NK-92 (cell line): Measurements from ENCODE around the gene ZNF644.
"Not testable (repeated sequence)": the region's sequence is repeated elsewhere in the genome, so short reads cannot be mapped to it uniquely, and the experiment has no call there.

Experiments used
- DNase-seq: peaks from one replicate; lab custom pipeline; 2025; ENCODE audit not compliant: unreplicated experiment; lab: John Stamatoyannopoulos, UW

ZNF644 gene

DNA sequence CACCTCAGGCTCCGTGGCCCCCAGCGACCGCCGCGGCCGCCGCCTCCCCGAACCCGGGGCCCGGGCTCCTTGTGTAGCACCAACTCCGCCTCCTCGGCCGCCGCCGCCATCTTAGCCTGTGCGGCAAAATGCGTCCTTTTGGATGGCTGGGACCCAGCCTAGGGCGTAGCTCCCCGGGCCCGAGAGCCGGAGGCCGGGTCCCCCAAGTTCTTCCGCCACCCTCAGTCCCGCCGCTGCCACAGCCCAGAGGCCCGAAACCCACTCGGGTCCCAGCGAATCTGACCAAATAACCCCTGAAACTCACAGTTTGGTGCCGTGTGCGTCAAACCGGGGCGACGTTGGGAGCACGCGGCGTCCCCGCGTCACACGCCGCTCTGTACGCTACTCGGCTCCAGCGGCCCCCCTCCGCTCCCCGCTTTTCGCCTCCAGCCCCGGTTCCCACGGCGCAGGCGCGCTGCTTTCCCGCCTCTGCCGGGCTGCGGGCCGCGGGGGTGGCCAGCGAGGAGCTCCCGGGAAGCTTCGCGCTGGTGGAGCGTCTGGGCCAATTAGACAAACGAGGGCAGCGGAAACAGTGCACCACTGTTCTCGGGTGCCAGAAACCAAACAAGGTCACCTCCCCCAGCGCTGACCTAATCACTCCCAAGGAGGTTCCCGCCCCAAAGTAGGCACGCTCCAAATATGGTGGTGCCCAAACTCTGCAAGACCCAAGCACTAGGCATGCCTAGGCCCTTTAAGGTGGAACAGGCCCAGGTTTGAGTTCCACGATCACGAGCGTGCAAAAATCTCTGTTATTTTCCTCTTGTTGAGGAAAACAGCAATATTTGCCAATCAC, at the start of gene ZNF644:
ZNF644 (minus strand) TSS at position 350 of the 832 bp plus-strand sequence. CDS start 39,682 bp downstream, outside the sequence.
- DNase-seq: peak; percentile 34

GRCh38 chr1:91070298-91070697, 48.5 kb upstream of the ZNF644 start:
- DNase-seq: no peak

- no peak for DNase-seq
Observed at GRCh38 chr1:91066538-91066937, 44.7 kb upstream of the ZNF644 start.

DNA sequence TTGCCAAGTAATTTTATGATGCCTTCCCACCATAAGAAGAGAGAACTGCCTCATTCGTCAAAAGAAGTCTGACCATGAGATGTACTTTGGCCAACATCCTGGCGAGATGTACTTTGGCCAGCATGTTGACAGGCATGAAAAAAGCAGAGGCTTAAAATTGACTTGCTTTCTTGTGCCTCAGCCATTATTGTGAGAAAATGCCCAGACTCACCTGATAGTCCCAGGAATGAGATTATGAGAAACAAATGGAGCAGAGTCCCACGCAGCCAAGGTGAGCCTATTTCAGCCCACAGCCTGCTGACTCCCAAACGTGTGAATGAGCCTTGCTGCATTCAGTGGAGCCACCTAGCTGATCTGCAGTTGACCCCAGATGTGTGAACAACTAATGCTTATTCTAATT, 43.5 kb upstream of the ZNF644 start:
- no peak for DNase-seq

DNA sequence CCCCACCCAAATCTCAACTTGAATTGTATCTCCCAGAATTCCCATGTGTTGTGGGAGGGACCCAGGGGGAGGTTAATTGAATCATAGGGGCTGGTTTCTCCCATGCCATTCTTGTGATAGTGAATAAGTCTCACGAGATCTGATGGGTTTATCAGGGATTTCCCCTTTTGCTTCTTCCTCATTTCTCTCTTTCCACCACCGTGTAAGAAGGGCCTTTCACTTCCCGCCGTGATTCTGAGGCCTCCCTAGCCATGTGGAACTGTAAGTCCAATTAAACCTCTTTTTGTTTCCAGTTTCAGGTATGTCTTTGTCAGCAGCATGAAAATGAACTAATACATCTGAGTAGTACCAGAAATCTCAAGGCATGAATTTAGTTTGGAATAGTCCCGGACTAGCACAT, 41.6 kb upstream of the ZNF644 start:
- DNase-seq: not testable (repeated sequence)

DNA sequence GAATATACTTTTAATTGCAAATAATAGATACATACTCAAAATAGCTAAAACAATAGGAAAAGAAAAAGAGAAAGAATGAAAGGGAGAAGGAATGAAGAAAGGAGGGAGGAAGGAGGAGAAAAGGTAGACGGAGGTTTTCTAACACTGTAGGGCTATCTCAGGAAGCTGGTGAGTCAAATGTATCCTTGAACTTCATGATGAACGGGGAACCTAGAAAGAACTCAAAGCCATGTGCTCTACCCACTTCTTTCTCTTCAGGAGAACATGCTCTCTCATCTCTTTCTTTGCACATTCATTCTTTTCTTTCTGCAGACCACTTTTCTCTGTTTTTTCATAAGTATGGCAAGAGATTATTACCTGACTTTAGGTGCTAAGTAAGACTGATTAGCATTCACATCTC, 37.3 kb upstream of the ZNF644 start:
- no peak for DNase-seq

DNA sequence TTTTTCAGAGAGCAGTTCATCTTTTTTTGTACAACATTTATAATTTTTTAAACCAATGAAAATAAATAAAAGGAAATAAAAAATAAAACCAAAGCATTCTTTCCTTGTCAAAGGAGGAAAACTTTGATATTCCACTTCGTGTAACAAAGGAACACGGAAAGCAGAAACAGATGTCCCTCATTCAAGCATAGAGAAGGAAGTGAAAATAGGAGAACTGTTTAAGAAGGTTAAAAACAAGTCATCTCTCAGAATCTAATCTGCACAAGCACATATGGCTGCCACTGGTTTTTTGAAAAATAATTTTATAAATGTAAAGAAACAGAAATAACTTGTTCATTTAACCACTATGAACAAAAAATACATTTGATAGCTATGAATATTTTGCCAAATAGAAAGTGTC, 35.9 kb upstream of the ZNF644 start:
- DNase-seq: no peak

DNA sequence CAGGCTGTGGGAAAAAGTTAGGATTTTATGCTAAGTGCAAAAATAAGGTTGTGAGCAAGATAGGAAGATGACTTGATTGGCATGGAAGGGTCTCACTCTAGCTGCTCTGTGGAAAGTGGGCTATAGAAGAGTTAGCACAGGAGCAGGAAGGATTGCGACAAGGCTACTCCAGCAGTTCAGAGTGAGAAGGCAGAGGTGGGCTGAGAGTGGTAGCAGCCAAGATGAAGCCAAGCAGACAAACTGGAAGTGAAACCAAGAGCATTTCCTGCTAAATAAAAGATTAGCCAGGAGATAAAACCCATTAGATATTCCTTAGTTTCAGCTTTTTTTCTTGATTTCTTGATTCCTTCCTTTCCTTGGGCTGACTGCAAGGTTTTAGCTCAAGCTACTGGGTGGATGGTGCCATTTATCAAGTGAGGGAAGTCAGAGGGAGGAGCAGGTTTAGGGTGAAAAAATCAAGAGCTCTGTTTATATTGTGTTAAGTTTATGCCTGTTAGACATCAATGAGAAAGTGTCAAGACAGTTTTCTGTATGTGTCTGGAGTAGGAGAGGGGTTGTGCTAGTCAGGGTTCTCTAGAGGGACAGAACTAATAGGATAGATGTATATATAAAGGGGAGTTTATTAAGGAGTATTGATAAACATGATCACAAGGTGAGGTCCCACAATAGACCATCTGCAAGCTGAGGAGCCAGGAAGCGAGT, 33.1 kb upstream of the ZNF644 start:
- DNase-seq: no peak

GRCh38 chr1:91053630-91054029, 31.8 kb upstream of the ZNF644 start:
- no peak for DNase-seq

GRCh38 chr1:91049551-91049950, 27.7 kb upstream of the ZNF644 start:
- DNase-seq: not testable (repeated sequence)

- no peak for DNase-seq
Observed at GRCh38 chr1:91046766-91047165, 24.9 kb upstream of the ZNF644 start.

DNA sequence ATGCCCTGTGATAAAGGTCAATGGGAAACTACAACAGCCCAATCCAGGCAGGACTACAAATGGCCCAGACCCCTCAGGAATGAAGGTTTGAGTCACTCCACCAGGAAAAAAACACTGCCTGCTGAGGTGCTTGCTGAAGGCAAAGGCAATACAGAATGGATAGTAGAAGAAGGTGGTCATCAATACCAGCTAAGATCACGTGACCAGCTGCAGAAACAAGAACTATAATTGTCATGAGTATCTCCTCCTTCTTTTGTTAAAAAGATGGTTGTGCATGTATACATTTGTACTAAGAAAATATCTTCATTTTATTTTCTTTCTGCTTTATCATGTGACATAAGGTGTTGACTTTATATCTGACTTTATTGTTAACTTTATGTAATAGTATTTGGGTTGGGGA, 23.4 kb upstream of the ZNF644 start:
- DNase-seq: no peak

- DNase-seq: not testable (repeated sequence)
Observed at GRCh38 chr1:91044776-91045175, 22.9 kb upstream of the ZNF644 start.

DNA sequence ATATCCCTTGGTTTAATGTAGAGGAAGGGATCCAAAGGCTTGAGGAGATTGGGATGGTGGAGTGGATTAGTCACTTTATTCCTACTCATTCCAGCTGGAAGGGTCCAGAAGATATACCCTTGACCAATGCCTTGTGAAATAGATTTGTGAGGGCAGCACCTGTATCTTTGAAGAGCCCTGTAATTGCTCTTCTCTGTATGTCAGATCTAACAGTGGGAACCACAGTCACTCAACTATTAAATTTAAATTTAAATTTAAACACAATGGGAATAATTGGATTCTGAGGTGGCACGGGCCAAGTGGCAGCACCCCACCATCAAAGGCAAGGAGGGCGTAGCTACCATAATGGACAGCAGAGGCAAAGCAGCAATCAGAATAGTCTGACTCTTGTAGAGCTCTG, 20.5 kb upstream of the ZNF644 start:
- not testable (repeated sequence) for DNase-seq

DNA sequence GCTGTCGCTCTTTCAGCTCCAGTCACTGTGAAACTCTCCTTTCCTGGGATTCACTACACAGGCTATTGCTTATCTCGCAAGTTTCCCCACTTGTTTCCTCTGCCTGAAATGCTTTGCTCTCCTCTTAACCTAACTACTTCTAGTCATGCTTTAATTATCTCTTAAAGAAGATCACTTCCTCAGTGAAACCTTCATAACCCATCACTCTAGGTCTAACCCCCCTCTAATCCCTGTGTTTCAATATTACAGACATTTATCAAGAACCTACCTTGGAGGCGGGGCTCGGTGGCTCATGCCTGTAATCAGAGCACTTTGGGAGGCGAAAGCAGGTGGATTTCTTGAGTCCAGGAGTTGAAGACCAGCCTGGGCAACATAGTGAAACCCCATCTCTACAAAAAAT, 16.7 kb upstream of the ZNF644 start:
- DNase-seq: no peak

DNA sequence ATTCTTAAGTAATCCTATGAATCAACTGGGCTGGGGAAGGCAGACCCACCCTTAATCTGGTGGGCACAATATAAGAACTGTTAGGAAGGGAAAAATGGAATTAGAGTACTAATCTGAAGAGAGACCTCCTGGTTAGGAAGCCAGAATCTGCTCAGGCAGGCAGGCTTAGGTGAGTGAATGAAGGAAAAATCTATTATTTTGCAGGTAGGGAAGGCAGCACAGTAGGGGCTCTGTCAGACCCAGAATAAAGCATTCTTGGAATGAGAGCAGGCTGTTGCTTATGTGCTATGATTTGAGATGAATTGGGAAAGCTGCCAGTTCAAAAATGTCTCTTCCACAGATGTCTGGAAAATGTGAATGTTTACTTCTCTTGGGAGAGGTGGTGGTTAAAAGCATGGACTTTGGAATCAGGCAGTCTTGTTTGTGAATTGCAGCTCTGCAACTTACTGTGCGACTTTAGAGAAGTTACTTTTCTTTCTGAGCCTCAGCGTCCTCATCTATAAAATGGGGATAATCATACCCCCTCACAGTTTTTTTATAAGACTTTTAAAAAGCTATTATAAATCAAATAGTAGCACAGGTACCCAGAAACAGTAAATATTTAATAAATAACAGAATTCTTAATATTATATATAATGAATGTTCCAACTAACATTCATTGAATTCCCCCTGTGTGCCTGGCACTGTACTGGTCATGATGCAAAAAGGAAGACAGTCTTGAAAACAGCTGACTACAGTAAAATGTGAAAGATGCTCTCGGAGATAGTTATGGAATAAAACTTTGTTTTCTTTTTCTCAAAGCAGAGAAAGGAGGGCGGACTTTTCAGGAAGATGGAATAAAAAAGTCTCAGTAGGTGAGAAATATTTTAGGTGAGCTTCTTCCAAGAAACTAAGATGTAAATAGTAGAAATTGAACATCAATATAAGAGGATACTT, 15.3 kb upstream of the ZNF644 start:
- no peak for DNase-seq

DNA sequence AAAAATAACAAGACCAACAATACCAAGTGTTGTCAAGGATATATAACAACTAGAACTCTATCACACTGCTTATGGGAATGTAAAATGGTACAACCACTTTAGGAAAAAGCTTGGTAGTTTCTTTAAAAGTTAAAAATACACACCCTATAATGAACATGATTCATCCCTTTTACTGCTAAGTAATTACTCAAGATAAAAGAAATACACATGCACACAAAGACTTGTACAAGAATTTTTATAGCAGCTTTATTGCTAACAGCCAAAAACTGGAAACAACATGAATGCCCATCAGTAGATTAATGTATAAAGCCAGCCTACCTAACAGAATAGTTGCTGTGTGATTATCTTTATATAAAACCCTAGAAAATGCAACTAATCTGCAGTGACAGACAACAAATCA, 10.5 kb upstream of the ZNF644 start:
- DNase-seq: no peak

GRCh38 chr1:91031081-91031480, 9.2 kb upstream of the ZNF644 start:
- DNase-seq: no peak

DNA sequence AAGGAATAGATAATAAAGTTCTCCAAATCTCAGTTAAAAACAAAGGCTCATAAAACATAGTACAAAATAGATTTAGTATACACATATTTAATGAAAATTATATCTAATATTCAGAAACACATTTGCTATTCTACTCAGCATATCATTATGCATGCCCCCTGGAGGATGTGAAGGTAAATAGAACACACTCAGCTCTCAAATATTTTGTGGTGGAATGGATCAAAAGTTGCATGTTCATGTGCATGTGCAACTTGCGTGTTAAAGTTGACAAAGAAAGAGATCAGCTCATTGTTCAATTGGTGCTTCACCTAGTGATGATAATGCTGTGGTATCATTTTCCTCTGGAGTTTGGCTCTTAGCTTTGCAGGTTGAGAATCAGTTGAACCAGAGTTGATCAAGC, 4.9 kb upstream of the ZNF644 start:
- no peak for DNase-seq

DNA sequence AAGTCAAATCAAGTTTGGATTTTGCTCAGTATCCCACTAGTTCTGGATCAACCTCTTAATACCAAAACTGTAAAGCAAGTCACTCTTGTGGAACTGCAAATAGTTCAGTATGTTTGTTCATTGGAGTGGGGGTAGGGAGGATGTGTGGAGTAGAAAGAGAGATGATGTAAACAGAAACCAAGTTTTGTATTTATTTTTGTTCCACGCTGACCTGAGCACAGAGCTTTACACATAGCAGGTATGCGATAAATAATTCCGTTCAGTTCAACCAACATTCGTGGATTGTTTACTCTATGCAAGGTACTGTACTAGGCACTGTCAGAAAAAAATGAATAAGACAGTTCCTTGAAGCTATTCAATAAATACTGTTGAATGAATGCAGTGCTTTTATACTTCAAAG, 4.5 kb upstream of the ZNF644 start:
- DNase-seq: no peak

DNA sequence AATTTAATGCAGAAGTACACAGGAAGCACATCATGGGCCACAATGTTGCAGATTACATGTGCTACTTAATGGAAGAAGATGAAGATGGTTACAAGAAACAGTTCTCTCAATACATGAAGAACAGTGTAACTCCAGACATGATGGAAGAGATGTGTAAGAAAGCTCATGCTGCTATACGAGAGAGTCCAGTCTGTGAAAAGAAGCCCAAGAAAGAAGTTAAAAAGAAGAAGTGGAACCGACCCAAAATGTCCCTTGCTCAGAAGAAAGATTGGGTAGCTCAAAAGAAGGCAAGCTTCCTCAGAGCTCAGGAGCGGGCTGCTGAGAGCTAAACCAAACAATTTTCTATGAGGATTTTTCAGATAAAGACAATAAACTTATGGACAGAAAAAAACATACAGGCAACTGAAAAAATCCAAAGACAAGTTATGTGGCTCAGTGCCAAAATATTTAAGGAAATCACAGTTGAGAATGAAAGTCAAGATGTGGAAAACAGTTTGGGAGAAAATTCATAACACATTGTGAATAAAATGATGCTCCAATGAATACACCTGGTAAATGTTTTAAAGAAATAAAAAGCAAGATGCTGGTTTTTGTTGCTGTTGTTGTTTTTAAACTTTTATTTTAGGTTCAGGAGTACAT, 2.8 kb upstream of the ZNF644 start:
- no peak for DNase-seq
